HG02642 (cell line): ENCODE measurements around the gene EFHD1.
"Not testable (repeated sequence)": the region's sequence is repeated elsewhere in the genome, so short reads cannot be mapped to it uniquely, and the experiment has no call there.

Experiments used
- ATAC-seq: cut with Tn5 transposase; IDR thresholded peaks from one replicate; pipeline ENCODE4 v1.9.1; 2021; ENCODE audit warnings: mild to moderate bottlenecking; ENCODE audit not compliant: unreplicated experiment, poor library complexity

EFHD1 gene

GRCh38 chr2:232645061-232645460 is 11.7 kb downstream of the EFHD1 start:
- no peak for ATAC-seq

- ATAC-seq = no peak
Observed at GRCh38 chr2:232646726-232647125, 13.3 kb downstream of the EFHD1 start.

- no peak for ATAC-seq
Observed at GRCh38 chr2:232647261-232647660, 13.9 kb downstream of the EFHD1 start.

DNA sequence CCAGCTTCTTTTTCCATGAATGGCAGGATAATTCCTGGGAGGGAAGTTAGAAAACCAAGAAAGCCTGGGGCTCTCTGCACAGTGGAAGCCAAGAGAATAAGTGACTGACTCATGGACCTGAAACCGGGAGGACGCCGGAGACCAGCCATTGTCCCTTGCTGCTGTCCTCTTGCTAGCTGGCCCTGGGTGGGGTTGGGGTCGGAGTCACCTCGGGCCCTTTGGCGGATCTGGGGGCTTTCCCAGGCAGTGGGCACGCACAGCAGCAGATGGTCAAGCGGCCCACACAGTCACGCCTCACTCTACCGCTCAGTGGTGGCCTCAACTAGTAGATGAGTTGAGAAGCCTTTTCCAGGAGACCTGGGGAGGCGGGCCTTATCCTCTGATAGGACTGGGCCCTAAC is 15.6 kb downstream of the EFHD1 start:
- no peak for ATAC-seq

DNA sequence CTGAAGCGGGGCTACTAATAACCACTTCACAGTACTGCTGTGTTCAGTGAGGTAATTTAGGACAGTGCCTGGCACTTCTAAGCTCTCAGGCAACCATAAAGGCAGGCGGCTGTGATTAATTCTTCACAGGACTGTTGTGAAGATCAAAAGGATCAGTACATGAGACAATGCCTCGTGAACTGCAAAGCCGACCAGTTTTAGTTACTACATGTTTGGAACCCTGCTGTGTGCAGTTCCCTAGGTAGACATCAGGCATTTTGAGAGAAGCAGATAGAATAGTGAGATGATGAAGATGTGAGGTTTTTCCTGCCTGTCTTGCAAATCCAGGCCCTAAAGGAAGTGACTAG is 19.1 kb downstream of the EFHD1 start:
- ATAC-seq = no peak

DNA sequence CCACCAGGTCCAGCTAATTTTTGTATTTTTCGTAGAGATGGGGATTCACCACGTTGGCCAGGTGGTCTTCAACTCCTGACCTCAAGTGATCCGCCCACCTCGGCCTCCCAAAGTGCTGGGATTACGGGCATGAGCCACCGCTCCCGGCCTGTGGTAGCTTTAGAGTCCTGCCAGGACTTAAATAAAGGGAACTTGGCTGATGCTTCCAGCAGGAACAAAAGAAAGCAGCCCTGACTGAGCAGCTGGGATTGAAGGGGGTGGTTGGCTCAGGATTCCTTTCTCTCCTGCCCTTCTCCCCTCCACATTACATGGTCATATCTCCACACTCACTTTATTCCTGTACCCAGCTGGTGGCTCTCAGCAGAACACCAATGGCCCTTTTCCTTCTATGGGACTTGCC is 20.0 kb downstream of the EFHD1 start:
- ATAC-seq = no peak

- ATAC-seq = no peak
Observed at GRCh38 chr2:232655392-232655791, 22.0 kb downstream of the EFHD1 start.

GRCh38 chr2:232658217-232658785 is 24.9 kb downstream of the EFHD1 start:
- no peak for ATAC-seq

DNA sequence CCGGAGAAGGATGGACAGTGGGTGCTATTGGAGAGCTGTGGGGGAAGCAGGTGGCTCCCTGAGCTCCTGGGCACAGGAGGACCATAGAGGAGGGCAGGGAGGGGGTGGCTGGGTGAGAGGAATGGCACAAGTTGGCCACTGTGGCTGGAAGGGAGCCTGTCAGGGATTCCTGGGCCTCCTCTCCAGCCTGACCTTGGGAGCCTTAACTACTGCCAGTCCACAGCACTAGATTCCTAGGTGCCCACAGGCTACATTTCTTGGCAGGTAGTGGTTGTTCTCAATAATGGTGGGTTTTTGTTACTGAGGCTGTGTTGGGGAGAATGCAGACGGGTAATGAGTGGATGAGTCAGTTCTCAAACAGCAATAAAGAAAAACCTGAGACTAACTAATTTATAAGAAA is 26.0 kb downstream of the EFHD1 start:
- no peak for ATAC-seq

- ATAC-seq = no peak
Observed at GRCh38 chr2:232662486-232663260, 29.3 kb downstream of the EFHD1 start.

- no peak for ATAC-seq
Observed at GRCh38 chr2:232666051-232666805, 32.8 kb downstream of the EFHD1 start.

DNA sequence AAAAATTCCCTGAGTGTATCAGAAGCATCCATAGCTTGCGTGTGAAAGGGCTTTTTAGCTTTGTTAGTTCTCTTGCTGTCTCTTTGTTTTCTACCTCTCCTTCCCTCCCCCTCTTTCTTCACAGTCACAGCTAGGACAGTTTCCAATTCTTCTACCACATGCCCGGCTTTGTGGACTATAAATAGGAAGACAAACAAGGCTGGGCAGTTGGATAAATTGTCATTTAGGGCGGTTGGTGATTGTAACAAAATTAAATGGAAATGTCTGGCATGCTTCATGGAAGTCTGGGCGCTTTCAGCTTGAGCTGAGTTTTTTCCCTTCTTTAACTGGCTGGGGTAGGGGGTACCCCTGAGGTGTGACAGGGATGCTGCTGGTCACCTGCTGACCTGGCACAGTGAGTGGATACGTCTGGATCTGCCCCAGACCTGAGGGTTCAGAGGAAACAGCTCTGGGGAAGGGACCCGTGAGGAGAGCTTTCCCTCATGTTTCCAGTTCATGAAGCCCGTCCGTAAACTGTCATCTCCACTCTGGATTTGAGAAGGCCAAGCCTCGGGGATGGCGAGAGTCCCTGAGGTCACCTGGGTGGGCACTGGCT is 34.7 kb downstream of the EFHD1 start:
- ATAC-seq = no peak

DNA sequence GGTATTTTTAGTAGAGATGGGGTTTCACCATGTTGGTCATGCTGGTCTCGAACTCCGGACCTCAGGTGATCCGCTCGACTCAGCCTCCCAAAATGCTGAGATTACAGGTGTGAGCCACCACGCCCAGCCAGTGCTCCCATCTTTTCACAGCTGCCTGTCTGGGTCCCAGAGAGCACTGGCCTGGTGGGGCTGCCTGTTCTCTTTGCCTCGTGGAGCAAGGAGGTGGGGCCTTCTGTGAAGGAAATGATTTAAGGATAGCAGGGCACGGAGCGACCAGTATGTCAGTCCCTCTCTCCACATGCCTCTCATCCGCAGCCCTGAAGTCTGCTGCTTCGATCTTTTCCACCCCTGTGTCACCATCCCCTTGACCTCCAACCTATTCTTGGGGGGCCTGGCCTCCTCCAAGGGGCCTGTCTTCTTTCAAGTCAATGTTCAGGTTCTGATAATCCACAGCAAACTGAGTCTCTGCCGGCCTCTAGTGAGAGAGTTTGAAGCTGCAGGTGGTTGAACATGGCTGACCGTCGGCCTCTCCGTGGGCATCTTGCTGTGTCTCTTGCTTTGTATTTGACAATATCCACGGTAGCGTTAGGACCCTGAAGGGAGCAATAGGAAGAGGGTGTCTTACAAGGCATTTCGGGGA is 35.5 kb downstream of the EFHD1 start:
- no peak for ATAC-seq

GRCh38 chr2:232672588-232672987 is 39.2 kb downstream of the EFHD1 start:
- ATAC-seq = no peak

DNA sequence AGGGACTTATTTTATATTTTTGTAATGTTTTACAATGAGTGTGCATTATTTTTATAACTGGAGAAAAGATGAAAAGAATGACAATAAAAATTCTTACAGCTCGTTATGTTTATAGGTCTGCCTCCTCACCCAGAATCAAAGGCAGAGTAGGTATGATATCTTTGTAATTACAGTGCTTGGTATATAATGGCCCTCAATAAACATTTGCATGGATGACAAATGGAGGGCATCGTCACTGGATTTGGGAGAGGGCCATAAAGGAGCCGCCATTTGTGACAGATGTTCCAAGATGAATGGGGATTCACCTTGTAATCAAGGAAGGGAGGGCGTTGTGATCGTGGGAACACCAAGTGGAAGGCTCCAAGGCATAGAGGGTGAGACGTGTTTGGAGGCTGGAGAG is 41.1 kb downstream of the EFHD1 start:
- no peak for ATAC-seq

DNA sequence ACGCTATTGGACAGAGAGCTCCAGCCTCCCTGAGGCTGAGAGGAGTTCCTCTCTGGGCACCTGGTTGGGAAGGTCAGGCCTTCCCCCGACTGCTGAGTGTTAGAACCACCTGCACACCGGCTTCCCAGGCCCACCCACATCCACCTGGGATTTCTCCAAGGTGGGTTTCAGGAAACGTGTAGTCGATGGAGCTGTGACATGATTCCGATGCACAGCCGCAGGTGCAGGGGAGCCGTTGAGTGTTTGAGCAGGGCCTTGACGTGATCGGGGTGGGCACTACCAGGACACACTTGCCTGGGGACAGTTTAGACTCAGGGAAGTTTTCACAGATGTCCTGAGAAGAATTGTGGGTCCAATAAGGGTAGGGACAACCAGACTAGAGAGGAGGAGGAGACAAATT is 42.0 kb downstream of the EFHD1 start:
- ATAC-seq = no peak

DNA sequence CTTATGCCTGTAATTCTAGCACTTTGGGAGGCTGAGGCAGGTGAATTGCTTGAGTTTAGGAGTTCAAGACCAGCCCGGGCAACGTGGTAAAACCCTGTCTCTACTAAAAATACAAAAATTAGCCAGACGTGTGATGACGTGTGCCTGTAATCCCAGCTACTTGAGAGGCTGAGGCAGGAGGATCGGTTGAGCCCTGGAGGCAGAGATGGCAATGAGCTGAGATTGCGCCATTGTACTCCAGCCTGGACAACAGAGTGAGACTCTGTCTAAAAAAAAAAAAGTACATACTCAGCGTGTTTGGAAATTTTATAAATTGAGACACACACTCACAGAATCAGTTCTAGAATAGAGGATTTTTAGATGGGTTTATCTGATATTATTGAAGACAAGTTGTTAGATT is 46.6 kb downstream of the EFHD1 start:
- no peak for ATAC-seq

DNA sequence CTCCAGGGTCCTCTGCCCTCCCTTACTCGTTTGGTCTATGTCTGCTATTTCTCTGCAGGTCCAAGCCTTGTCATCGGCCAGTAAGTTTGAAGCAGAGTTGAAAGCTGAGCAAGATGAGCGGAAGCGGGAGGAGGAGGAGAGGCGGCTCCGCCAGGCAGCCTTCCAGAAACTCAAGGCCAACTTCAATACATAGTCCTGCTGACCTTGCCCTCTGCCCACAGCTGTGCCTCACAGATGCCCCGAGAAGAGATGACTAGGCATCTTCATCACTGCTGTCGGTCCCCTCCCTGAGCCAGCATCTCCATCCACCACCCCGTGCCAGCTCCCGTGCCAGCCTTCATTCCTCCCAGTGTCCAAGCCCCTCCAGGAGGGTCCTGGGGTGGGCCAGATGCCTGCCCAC is 48.1 kb downstream of the EFHD1 start:
- ATAC-seq = no peak

DNA sequence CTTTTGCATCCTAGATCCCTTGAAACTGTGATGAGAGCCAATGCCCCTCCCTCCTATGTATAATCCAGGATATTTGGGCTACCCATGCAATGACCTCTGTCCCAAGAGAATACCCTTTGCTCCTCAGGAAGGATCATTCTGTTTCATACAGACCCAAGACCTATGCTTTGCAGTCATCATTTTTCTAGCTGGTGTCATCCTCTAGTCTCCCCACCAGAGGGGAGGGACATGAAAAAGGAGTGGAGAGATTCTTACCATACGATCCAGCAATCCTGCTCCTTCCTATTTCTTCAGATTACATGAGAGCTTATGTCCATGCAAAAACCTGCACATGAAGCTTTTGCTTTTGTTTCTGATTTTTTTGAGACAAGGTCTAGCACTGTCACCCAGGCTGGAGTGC is 50.0 kb downstream of the EFHD1 start:
- ATAC-seq = no peak

- not testable (repeated sequence) for ATAC-seq
Observed at GRCh38 chr2:232685391-232685790, 52.0 kb downstream of the EFHD1 start.
